DMS114 treated with DMSO at 0.1 percent for 48 hours (cell line): ENCODE measurements around the gene FBXW10.
A peak's percentile ranks its signal among the peaks of the same experiment; 100 is the strongest.
"Not testable (repeated sequence)": the region's sequence is repeated elsewhere in the genome, so short reads cannot be mapped to it uniquely, and the experiment has no call there.

Experiments used
- DNase-seq: peaks from one replicate; lab custom pipeline; 2025; ENCODE audit not compliant: unreplicated experiment; lab: John Stamatoyannopoulos, UW

Gene FBXW10

GRCh38 chr17:18743699-18744421 is at the start of gene FBXW10:
FBXW10 (plus strand) TSS chr17:18744054; CDS start chr17:18744245, 191 bp downstream.
- not testable (repeated sequence) for DNase-seq

- not testable (repeated sequence) for DNase-seq
Observed at GRCh38 chr17:18695143-18695542, 48.7 kb upstream of the FBXW10 start.

GRCh38 chr17:18698473-18699103 is 45.3 kb upstream of the FBXW10 start:
- DNase-seq = not testable (repeated sequence)

GRCh38 chr17:18705955-18706354 is 37.9 kb upstream of the FBXW10 start:
- not testable (repeated sequence) for DNase-seq

- DNase-seq = not testable (repeated sequence)
Observed at GRCh38 chr17:18708215-18708614, 35.6 kb upstream of the FBXW10 start.

- peak; percentile 4 for DNase-seq
Observed at GRCh38 chr17:18712354-18712999, 31.4 kb upstream of the FBXW10 start.

- not testable (repeated sequence) for DNase-seq
Observed at GRCh38 chr17:18718643-18719427, 25.0 kb upstream of the FBXW10 start.

- not testable (repeated sequence) for DNase-seq
Observed at GRCh38 chr17:18719428-18720110, 24.3 kb upstream of the FBXW10 start.

- not testable (repeated sequence) for DNase-seq
Observed at GRCh38 chr17:18721775-18722547, 21.9 kb upstream of the FBXW10 start.

GRCh38 chr17:18722612-18723011 is 21.2 kb upstream of the FBXW10 start:
- not testable (repeated sequence) for DNase-seq

GRCh38 chr17:18723509-18723908 is 20.3 kb upstream of the FBXW10 start:
- not testable (repeated sequence) for DNase-seq

- not testable (repeated sequence) for DNase-seq
Observed at GRCh38 chr17:18732438-18732837, 11.4 kb upstream of the FBXW10 start.

GRCh38 chr17:18733350-18733749 is 10.5 kb upstream of the FBXW10 start:
- DNase-seq = not testable (repeated sequence)

- not testable (repeated sequence) for DNase-seq
Observed at GRCh38 chr17:18739616-18740391, 4.0 kb upstream of the FBXW10 start.

- not testable (repeated sequence) for DNase-seq
Observed at GRCh38 chr17:18741228-18741627, 2.6 kb upstream of the FBXW10 start.

GRCh38 chr17:18744726-18745125 is 872 bp downstream of the FBXW10 start:
- DNase-seq = not testable (repeated sequence)

GRCh38 chr17:18746551-18746950 is 2.7 kb downstream of the FBXW10 start:
- not testable (repeated sequence) for DNase-seq

GRCh38 chr17:18747501-18747900 is 3.6 kb downstream of the FBXW10 start:
- DNase-seq = not testable (repeated sequence)

- not testable (repeated sequence) for DNase-seq
Observed at GRCh38 chr17:18750242-18750641, 6.4 kb downstream of the FBXW10 start.
